Upper lobe of right lung (tissue), 1 donor: Measurements from ENCODE around the gene PCCA. TPM values are rescaled to one million over a fixed set of nuclear protein-coding genes. Genes with fewer than 3 reads are reported as not detected.
"Not testable (repeated sequence)": the region's sequence is repeated elsewhere in the genome, so short reads cannot be mapped to it uniquely, and the experiment has no call there.

ENCODE experiments used
- ATAC-seq: fragments of 200-7000 bp; cut with Tn5 transposase; one replicate; pipeline ENCODE4 v1.9.1; 2020; ENCODE audit warnings: mild to moderate bottlenecking, moderate library complexity
- DNase-seq: peaks from one replicate; pipeline ENCODE4 v3.0.0-alpha.2; 2020
- H3K27ac ChIP-seq: fragments of 200-600 bp; one replicate; pipeline ENCODE4 v1.8.0; 2022
- H3K27me3 ChIP-seq: fragments of 200-600 bp; one replicate; pipeline ENCODE4 v1.8.0; 2022; ENCODE audit warnings: mild to moderate bottlenecking
- H3K36me3 ChIP-seq: fragments of 200-600 bp; one replicate; pipeline ENCODE4 v1.8.0; 2022
- H3K4me1 ChIP-seq: fragments of 200-600 bp; one replicate; pipeline ENCODE4 v1.8.0; 2022
- H3K4me3 ChIP-seq: fragments of 200-600 bp; one replicate; pipeline ENCODE4 v1.8.0; 2022; ENCODE audit warnings: mild to moderate bottlenecking
- H3K9me3 ChIP-seq: fragments of 200-600 bp; one replicate; pipeline ENCODE4 v1.8.0; 2022
- CTCF ChIP-seq: fragments of 200-600 bp; IDR thresholded peaks from one replicate; pipeline ENCODE4 v1.8.0; 2022; ENCODE audit warnings: antibody characterized with exemption
- intact Hi-C: fragments of 100-400 bp; cut with DNase I; formaldehyde crosslinking; loops from one replicate; pipeline ENCODE4 v1.11.0; 2022
- total RNA-seq: library from RNA; stranded (reverse); fragmentation: NEBNext Ultra II Directional; extraction: Animal tissue kit (Norgen Biotek cat#: 25700); gene quantifications from one replicate; pipeline ENCODE4 v1.2.1, GENCODE V29; 2021
- donor health status: DM: no; HTN: yes; CAD: no; lungs with severe emphysema.

PCCA gene
- total RNA-seq, 1 donor from 2014 or later = 34.7 TPM

- Histone ChIP-seq H3K4me1 (no peaks in the 10 kb centered on the region), H3K27ac (no peak overlapping the region), H3K4me3 (no peak overlapping the region), H3K36me3 (peaks cover 5% of the 10 kb centered on the region), H3K27me3 (no peaks in the 10 kb centered on the region), H3K9me3 (no peaks in the 10 kb centered on the region)
- DNase-seq (no peak), ATAC-seq (no peak)
- intact Hi-C loops = no loop called here
- no peak for TF ChIP-seq CTCF
Observed at GRCh38 chr13:100522618-100523309, 433.9 kb downstream of the PCCA start.

- DNase-seq = no peak
- Histone ChIP-seq H3K27ac (no peak overlapping the region), H3K27me3 (no peaks in the 10 kb centered on the region), H3K4me3 (no peak overlapping the region), H3K36me3 (peaks cover 10% of the 10 kb centered on the region), H3K9me3 (no peaks in the 10 kb centered on the region), H3K4me1 (no peaks in the 10 kb centered on the region)
- ATAC-seq = no peak
- intact Hi-C loops = no loop called here
- no peak for TF ChIP-seq CTCF
Observed at GRCh38 chr13:100523411-100523810, 434.5 kb downstream of the PCCA start.

- Histone ChIP-seq H3K36me3 (peaks cover 10% of the 10 kb centered on the region), H3K4me1 (no peaks in the 10 kb centered on the region), H3K9me3 (no peaks in the 10 kb centered on the region), H3K27ac (no peak overlapping the region), H3K27me3 (no peaks in the 10 kb centered on the region), H3K4me3 (no peak overlapping the region)
- ATAC-seq = no peak
- DNase-seq = no peak
- no peak for TF ChIP-seq CTCF
- intact Hi-C loops = no loop called here
Observed at GRCh38 chr13:100523981-100524386, 435.1 kb downstream of the PCCA start.

- H3K27ac ChIP-seq, ATAC-seq, intact Hi-C loops, H3K27me3 ChIP-seq, H3K4me3 ChIP-seq, H3K4me1 ChIP-seq, DNase-seq, H3K9me3 ChIP-seq: not testable (repeated sequence)
- H3K36me3 ChIP-seq = peaks cover 10% of the 10 kb centered on the region
Observed at GRCh38 chr13:100524688-100525087, 435.8 kb downstream of the PCCA start.

GRCh38 chr13:100525453-100526317 is 436.8 kb downstream of the PCCA start:
- intact Hi-C loops = no loop called here
- TF ChIP-seq CTCF = no peak
- H3K27me3 ChIP-seq = no peaks in the 10 kb centered on the region
- DNase-seq (no peak), ATAC-seq (peak; percentile 19)
- H3K4me3 ChIP-seq = no peak overlapping the region
- no peaks in the 10 kb centered on the region for H3K4me1 ChIP-seq
- no peak overlapping the region for H3K27ac ChIP-seq
- H3K9me3 ChIP-seq = no peaks in the 10 kb centered on the region
- peaks cover 10% of the 10 kb centered on the region for H3K36me3 ChIP-seq

GRCh38 chr13:100526318-100527000 is 437.6 kb downstream of the PCCA start:
- Histone ChIP-seq H3K9me3 (no peaks in the 10 kb centered on the region), H3K36me3 (peaks cover 10% of the 10 kb centered on the region), H3K27me3 (no peaks in the 10 kb centered on the region), H3K27ac (no peak overlapping the region), H3K4me1 (no peaks in the 10 kb centered on the region), H3K4me3 (no peak overlapping the region)
- intact Hi-C loops = no loop called here
- no peak for TF ChIP-seq CTCF
- no peak for ATAC-seq
- DNase-seq = no peak
